AG20443 (cell line): ENCODE results near the gene ARL4A.

Source experiments
- DNase-seq: peaks from one replicate; pipeline ENCODE4 v3.0.0; 2012; ENCODE audit warnings: low spot score, mixed read lengths

Gene ARL4A

GRCh38 chr7:12703881-12704280, 16.4 kb downstream of the ARL4A start:
- DNase-seq = peak; percentile 25

GRCh38 chr7:12705878-12706277, 18.4 kb downstream of the ARL4A start:
- DNase-seq = no peak

GRCh38 chr7:12706900-12707536, 19.6 kb downstream of the ARL4A start:
- no peak for DNase-seq

- no peak for DNase-seq
Observed at GRCh38 chr7:12708314-12708713, 20.9 kb downstream of the ARL4A start.

GRCh38 chr7:12709726-12710502, 22.5 kb downstream of the ARL4A start:
- DNase-seq = peak; percentile 61

GRCh38 chr7:12711124-12711523, 23.7 kb downstream of the ARL4A start:
- DNase-seq = no peak

GRCh38 chr7:12712236-12712635, 24.8 kb downstream of the ARL4A start:
- DNase-seq = no peak

GRCh38 chr7:12713625-12714378, 26.4 kb downstream of the ARL4A start:
- DNase-seq = no peak

GRCh38 chr7:12714379-12714737, 26.9 kb downstream of the ARL4A start:
- DNase-seq = no peak

- DNase-seq = peak; percentile 67
Observed at GRCh38 chr7:12715372-12716133, 28.1 kb downstream of the ARL4A start.

- no peak for DNase-seq
Observed at GRCh38 chr7:12716134-12716681, 28.8 kb downstream of the ARL4A start.

GRCh38 chr7:12716722-12717121, 29.3 kb downstream of the ARL4A start:
- no peak for DNase-seq

GRCh38 chr7:12719141-12719919, 31.9 kb downstream of the ARL4A start:
- peak; percentile 54 for DNase-seq

- no peak for DNase-seq
Observed at GRCh38 chr7:12719981-12720865, 32.8 kb downstream of the ARL4A start.

GRCh38 chr7:12721286-12721830, 33.9 kb downstream of the ARL4A start:
- DNase-seq = no peak

GRCh38 chr7:12722136-12722535, 34.7 kb downstream of the ARL4A start:
- no peak for DNase-seq

- DNase-seq = no peak
Observed at GRCh38 chr7:12722636-12723605, 35.5 kb downstream of the ARL4A start.

- no peak for DNase-seq
Observed at GRCh38 chr7:12725575-12726316, 38.3 kb downstream of the ARL4A start.
